GM19395 (cell line): ENCODE data around the gene ADAT3.

ENCODE experiments used
- ATAC-seq: cut with Tn5 transposase; IDR thresholded peaks from one replicate; pipeline ENCODE4 v1.9.1; 2021; ENCODE audit warnings: mild to moderate bottlenecking, moderate library complexity; ENCODE audit not compliant: unreplicated experiment

Gene ADAT3

DNA sequence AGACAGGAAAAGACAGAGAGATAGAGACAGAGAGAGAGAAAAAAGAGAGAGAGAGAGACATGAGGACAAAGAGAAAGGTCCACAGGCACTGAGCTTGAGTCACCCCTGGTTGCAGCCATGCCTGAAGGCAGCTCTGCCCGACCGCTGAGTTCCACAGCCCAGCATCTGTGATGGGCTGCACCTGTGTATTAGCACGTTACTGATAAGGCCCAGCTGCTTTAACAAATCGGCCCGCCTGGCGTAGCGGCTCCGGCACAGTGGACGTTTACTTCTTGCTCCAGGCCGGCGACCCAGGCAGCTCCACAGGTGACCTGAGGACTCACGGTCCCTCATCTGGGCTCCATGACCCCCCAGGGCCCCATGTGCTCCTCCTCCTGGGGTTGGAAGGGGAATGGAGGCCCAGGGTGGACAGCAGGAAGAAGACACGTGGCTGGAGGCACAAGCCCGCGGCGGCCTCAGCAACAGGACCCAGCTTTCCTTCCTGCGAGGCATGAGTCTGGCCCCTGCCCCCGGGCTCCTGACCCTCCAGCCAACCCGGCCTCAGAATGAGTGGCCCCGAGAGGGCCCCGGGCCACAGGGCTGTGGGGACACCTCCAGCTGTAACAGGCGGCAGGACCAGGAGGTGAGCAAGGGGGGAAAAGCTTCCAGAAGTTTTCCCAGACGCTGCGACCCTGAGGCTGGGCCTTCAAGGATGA lies 31.9 kb downstream of the ADAT3 start:
- ATAC-seq = no peak

DNA sequence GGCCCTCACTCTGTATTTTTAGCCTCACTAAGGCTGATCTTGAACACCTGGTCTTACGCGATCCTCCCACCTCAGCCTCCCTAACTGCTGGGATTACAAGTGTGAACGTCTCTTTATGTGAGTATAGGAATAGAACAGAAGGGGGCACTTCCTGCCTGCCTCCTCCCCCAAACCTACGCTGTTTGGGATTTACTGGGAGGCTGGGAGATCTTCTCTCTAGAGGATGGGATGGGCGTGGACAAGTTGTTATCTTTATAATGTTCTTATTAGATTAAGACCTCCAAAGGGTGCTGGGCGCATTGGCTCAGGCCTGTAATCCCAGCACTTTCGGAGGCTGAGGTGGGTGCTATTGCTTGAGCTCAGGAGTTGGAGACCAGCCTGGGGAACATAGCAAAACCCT lies 32.9 kb downstream of the ADAT3 start:
- ATAC-seq = no peak

- ATAC-seq = no peak
These were observed 36.2 kb downstream of the ADAT3 start, which contains the start of gene CSNK1G2 for GRCh38 chr19:1941146-1942077. CSNK1G2 (plus strand) TSS chr19:1941172; CDS start chr19:1969773, 28,601 bp downstream.

DNA sequence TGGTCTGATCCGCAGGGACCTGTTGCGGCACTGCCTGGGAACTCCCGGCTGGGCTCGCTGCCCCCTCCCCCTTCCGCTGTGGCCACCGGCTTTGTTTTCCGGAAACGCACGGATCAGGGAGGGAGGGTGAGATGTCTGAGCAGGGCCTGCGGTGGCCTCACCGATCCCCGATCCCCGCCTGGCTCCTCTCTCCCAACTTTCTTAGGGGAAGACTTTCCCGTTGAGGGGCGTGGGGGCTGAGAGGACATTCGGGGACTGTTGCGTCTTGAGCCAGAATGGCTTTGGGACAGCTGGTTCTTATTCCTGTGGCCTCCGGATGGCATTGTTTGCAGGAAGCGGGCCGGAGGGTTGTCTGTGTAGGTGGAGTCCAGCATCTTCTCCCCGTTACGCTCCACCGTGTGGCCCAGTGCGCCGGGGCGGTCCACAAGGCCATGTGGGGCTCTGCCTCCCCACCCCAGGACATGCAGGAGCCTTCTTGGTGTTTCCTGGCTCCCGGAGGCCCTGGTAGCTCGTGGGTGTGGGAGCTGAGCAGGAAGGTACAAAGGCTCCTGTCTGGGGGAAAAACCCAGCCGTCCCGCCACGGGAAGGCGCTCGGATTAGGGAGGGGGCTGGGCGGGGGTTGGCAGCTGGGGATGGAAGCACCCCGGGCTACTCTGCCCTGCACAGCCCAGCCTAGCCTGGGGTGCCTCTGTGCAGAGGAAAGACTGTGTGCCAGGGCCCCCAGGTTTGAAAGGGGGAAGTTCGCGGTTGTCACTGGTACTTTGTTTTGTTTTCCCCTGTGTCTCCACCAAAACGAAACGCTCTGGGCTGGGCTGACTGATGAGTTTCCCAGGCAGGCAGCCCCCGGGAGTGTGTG lies 37.1 kb downstream of the ADAT3 start:
- ATAC-seq = no peak

DNA sequence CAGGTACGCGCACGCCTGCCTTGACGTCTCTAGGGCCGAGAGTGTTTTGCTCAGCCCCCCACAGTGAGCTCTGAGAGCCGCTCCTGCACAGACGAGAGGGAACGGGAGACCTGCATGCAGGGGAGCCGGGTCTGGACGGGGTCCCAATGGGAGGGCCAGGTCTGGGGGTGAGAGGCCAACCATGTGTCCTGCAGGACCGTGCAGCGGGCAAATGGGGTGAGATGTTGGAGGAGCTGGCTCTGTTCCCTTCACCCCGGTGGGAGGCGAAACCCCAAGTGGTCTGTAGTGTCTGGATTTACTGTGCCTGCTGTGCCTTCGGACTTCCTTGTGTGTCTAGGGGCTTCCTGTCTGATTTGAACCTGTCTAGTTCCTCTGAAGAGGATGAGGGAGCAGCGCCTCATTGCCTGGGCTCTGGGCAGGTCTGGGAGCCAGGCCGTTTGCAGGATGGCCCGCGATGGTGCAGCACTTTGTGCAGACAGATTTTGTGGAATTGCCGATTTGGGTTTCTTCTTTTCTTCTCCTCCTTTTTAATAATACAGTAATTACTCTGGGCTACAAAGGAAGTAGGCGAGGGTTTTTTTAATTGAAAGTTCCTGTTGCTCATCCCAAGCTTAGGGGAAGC lies 37.8 kb downstream of the ADAT3 start:
- no peak for ATAC-seq

GRCh38 chr19:1943661-1944087 lies 38.5 kb downstream of the ADAT3 start:
- no peak for ATAC-seq

- ATAC-seq = no peak
These were observed 39.1 kb downstream of the ADAT3 start for GRCh38 chr19:1944088-1944915.

GRCh38 chr19:1944916-1945561 lies 39.8 kb downstream of the ADAT3 start:
- ATAC-seq = no peak

DNA sequence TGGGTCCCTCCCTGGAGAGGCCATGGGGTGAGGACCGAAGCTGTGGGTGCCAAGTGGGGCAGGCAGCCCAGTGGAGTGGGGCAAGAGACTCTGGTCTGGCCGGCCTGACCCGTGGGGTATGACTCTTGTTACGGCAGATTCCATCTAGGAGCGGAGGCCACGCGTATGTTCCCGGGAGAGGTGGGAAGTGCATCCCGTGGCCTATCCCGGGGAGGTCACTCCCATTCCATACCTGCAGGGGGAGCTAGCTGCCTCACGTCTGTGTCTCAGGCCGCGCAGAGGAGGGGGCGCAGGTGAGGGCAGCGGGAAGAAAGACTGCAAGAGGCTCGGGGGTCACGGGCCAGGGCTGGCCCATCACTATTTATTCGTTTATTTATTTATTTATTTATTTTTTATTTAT lies 40.7 kb downstream of the ADAT3 start:
- ATAC-seq = no peak

GRCh38 chr19:1947651-1948209 lies 42.5 kb downstream of the ADAT3 start:
- no peak for ATAC-seq

DNA sequence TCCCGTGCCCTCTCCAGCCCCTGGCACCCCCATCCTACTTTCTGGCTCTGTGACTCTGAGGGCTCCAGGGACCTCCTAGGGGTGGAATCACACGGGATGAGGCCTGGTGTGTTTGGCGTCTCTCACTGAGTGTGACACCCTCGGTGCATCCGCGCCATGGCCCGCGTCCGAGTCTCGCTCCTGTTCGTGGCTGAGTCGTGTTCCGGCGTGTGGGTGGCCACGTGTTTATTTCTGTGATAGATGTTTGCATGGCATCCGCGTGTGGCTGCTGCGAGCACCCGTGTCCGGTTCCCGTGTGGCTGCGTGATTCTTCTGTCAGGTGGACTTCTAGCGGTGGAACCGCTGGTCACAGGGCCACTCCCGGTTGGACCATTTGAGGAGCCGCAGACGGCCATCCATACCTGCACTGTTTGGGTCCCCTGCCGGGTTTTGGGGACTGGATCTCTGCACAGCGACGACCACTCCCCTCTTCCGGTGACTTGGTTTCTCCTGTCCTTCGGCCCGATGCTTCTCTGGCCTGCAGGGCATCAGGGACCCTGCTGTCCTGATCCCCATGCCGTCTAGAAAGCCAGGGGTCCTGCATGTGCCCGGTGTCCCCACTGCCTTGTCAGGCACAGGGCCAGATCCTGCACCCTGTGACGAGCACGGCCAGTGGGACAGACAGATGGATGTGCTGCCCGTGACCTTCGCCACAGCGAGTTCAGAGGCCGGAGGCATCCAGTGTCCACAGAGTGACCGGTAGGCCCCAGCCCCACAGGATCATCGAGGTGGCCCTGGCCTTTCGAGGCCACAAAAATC lies 44.3 kb downstream of the ADAT3 start:
- no peak for ATAC-seq

DNA sequence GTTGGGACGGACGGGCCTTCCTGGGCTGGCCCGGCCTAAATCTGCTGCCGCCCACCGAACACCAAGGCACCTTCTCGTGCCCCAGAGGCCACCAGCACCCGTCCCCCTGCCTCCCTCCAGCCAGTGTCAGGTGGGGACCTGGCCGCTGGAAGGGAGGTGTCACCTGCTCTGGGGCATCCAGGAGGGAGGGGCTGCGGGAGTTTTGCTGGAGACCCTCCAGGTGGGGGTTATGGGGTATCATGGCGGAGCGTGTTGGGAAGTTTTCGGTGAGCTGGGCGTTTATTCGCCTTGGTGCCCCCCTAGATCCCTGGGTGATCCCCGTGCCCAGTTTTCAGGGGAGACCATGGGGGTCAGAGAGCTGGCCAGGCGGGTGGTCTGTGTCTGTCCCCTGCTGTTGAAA lies 45.4 kb downstream of the ADAT3 start:
- no peak for ATAC-seq

GRCh38 chr19:1952635-1953034 lies 47.4 kb downstream of the ADAT3 start:
- ATAC-seq = no peak

GRCh38 chr19:1953037-1953436 lies 47.8 kb downstream of the ADAT3 start:
- no peak for ATAC-seq

GRCh38 chr19:1953441-1954094 lies 48.4 kb downstream of the ADAT3 start:
- no peak for ATAC-seq

GRCh38 chr19:1954532-1954933 lies 49.3 kb downstream of the ADAT3 start:
- ATAC-seq = no peak
